ENCODE data around the gene TRAPPC2L. TPM values are rescaled to one million over a fixed set of nuclear protein-coding genes. Genes with fewer than 3 reads are reported as not detected.
A peak's percentile ranks its signal among the peaks of the same experiment; 100 is the strongest.

TRAPPC2L gene
- total and polyA plus RNA-seq, 2 experiments from 2014 or later = 59.3 to 167 TPM

GRCh38 chr16:88807142-88807625, 49.7 kb upstream of the TRAPPC2L start (continued):
- TF ChIP-seq CREB1 (CRISPR knock-in tag; IDR thresholded peaks at IDR 0.05; ENCODE audit: low read depth) (no peak), EZH2 (IDR thresholded peaks at IDR 0.05; ENCODE audit: low read depth, unreplicated experiment) (no peak), EZH2phosphoT487 (IDR thresholded peaks at IDR 0.05; ENCODE audit: unreplicated experiment) (no peak), ZNF462 (CRISPR knock-in tag; IDR thresholded peaks at IDR 0.05) (no peak), ETS1 (IDR thresholded peaks at IDR 0.05) (no peak), STAT1 (IDR thresholded peaks at IDR 0.05; ENCODE audit: unreplicated experiment) (no peak)

- Histone ChIP-seq H4K20me1 (replicated peaks; ENCODE audit: insufficient read depth) (no peaks in the 10 kb centered on the region; the same call in none of the 2 replicates), H3K27ac (ENCODE audit: low read depth) (no peak overlapping the region), H3K4me2 (no peak overlapping the region), H3K79me2 (replicated peaks; ENCODE audit: insufficient read depth) (peaks cover 24% of the 10 kb centered on the region), H3K4me1 (ENCODE audit: insufficient read depth) (no peaks in the 10 kb centered on the region; the same call in 1 of the 2 replicates), H2AFZ (no peak overlapping the region), H3K4me3 (no peak overlapping the region), H3K27me3 (ENCODE audit: insufficient read depth) (no peaks in the 10 kb centered on the region), H3K36me3 (ENCODE audit: insufficient read depth) (peaks cover 19% of the 10 kb centered on the region), H3K9me2 (ENCODE audit: insufficient read depth) (no peaks in the 10 kb centered on the region), H3F3A (replicated peaks; ENCODE audit: low read depth) (peaks cover 60% of the 10 kb centered on the region)
- no peak for DNase-seq (ENCODE audit: low spot score)
- peak; percentile 63 for TF ChIP-seq POLR2AphosphoS5 (IDR thresholded peaks at IDR 0.05; ENCODE audit: low read depth)
- no peak for TF ChIP-seq ETS1 (IDR thresholded peaks at IDR 0.05)
- peaks cover 62% of the 10 kb centered on the region for H3K36me3 Mint-ChIP-seq (ENCODE audit: low read depth)
- H3K27ac Mint-ChIP-seq = no peak overlapping the region
- no peak overlapping the region; the same call in 2 of the 3 replicates for H3K4me3 Mint-ChIP-seq
- no peak for ATAC-seq
- peaks cover 6% of the 10 kb centered on the region; the same call in 1 of the 3 replicates for H3K4me1 Mint-ChIP-seq
- H3K9me3 Mint-ChIP-seq = peaks cover 4% of the 10 kb centered on the region; the same call in 1 of the 3 replicates
- H3K27me3 Mint-ChIP-seq (ENCODE audit: insufficient read depth, low read depth, poor library complexity) = peaks cover 51% of the 10 kb centered on the region
These were observed 49.1 kb upstream of the TRAPPC2L start for GRCh38 chr16:88807626-88808453.
